ENCODE data around the gene DIP2B.
A peak's percentile ranks its signal among the peaks of the same experiment; 100 is the strongest.

The DIP2B gene

DNA sequence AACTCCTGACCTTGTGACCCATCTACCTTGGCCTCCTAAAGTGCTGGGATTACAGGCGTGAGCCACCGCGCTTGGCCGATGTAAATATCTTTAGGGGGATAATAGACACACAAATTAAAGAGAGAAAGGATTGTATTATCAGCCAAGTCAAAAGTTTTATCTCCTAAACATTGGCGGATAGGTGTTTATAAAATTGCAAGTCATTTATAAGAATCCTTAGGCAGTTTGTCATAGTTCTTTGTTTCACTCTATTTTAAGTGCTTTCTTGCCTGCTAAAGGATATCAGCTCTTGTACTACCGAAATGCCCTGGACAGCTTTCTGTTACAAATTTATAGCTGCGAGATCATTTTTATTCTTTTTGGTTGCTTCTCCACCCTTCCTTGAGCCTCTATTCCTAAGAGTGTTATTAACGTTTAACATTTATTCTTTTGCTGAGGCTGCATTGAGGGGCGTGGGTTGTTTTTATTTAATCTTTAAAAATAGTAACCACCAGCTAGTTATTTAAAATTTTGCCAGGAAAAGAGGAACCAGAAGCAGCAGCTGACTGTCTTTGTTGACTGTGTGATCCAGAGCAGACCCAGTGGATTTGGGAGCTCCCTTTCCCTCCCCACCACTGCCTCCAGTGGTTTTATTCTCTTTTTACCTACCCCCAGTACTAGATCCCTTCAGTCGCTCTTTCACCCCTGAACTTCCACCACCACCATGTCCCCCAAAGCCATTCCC, 106.4 kb downstream of the DIP2B start:
- Histone ChIP-seq H3K36me3 (peaks cover 6% of the 10 kb centered on the region), H3K27me3 (no peaks in the 10 kb centered on the region), H3K4me3 (ENCODE audit: low read depth in 1 of 2, low read length in 1 of 2) (no peak overlapping the region), H3K9me3 (no peaks in the 10 kb centered on the region), H3K4me1 (ENCODE audit: control insufficient read depth in 1 of 2, insufficient read depth in 1 of 2, low read depth in 1 of 2, low read length in 1 of 2) (no peaks in the 10 kb centered on the region), H3K27ac (peak overlapping the region; percentile 5)
- TF ChIP-seq, protein P1, sequence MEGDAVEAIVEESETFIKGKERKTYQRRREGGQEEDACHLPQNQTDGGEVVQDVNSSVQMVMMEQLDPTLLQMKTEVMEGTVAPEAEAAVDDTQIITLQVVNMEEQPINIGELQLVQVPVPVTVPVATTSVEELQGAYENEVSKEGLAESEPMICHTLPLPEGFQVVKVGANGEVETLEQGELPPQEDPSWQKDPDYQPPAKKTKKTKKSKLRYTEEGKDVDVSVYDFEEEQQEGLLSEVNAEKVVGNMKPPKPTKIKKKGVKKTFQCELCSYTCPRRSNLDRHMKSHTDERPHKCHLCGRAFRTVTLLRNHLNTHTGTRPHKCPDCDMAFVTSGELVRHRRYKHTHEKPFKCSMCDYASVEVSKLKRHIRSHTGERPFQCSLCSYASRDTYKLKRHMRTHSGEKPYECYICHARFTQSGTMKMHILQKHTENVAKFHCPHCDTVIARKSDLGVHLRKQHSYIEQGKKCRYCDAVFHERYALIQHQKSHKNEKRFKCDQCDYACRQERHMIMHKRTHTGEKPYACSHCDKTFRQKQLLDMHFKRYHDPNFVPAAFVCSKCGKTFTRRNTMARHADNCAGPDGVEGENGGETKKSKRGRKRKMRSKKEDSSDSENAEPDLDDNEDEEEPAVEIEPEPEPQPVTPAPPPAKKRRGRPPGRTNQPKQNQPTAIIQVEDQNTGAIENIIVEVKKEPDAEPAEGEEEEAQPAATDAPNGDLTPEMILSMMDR (IDR thresholded peaks at IDR 0.05): no peak

DNA sequence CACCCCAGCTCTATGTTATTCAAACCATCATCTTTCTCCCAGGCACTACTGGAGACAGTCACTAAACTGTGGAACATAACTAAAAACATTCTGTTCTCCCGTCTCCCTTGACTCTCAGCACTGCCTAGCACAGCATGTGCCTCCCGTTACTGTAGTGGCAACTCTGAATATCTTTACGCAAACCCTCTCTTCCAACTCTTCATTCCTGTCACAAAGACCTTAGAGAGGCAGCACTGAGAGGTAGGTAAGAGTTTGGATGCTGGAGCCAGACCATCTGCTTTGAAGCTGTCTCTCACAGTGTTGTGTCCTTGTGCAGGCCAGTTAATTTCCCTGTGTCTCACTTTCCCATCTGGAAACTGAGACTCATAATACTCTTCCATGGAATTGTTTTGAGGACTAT, 108.1 kb downstream of the DIP2B start:
- Histone ChIP-seq H3K36me3 (peaks cover 6% of the 10 kb centered on the region), H3K27me3 (no peaks in the 10 kb centered on the region), H3K4me3 (ENCODE audit: low read depth in 1 of 2, low read length in 1 of 2) (no peak overlapping the region), H3K4me1 (ENCODE audit: control insufficient read depth in 1 of 2, insufficient read depth in 1 of 2, low read depth in 1 of 2, low read length in 1 of 2) (no peaks in the 10 kb centered on the region), H3K27ac (no peak overlapping the region), H3K9me3 (no peaks in the 10 kb centered on the region)
- TF ChIP-seq, protein P1 (IDR thresholded peaks at IDR 0.05): no peak

DNA sequence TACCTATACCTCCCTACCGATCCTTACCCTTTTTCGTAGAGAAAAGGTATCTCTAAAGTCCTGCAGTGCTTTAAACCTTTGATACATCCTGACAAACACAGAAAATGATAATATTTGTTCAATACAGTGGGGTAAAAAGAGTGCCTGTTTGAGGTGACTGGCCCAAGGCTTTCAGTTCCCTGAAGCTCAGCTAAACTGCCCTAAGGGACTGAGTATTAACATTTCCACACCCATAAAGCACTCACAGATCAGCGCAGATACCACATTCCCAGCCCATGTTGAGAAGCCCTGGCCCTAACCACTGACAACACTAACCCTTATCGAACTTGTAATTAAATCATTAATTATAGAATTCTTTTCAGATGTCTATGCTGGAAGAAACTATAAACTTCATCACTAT, 108.7 kb downstream of the DIP2B start:
- Histone ChIP-seq H3K9me3 (no peaks in the 10 kb centered on the region), H3K27ac (no peak overlapping the region), H3K4me3 (ENCODE audit: low read depth in 1 of 2, low read length in 1 of 2) (no peak overlapping the region), H3K4me1 (ENCODE audit: control insufficient read depth in 1 of 2, insufficient read depth in 1 of 2, low read depth in 1 of 2, low read length in 1 of 2) (no peaks in the 10 kb centered on the region), H3K27me3 (no peaks in the 10 kb centered on the region), H3K36me3 (peaks cover 6% of the 10 kb centered on the region)
- TF ChIP-seq, protein P1 (IDR thresholded peaks at IDR 0.05): no peak

DNA sequence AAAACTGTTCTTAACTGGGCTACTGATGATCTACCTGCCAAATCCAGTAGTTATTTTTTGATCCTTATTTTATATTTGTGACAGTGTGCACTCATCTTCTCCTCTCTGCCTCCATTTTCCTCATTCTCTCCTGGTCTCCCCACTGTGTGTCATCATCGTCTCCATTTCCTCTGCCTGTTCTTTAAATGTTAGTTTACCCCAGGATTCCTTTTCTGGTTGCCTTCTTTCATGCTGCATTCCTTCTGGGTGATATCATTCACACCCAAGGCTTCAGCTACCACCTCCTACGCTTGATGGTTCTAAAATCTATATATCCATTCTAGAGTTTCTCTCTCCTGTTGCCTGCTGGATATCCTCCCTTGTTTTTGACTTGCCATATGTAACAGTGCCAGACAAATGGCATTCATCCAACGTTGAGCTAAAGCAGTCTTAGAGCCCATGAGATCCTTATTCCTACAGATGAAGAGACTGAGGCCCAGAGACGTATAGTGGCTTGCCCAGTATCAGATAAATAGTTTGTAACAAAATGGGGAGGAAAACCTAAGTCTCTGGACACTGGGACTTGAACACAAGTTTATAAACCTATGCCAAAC, 109.5 kb downstream of the DIP2B start:
- H3K27ac ChIP-seq: no peak overlapping the region
- no peaks in the 10 kb centered on the region for H3K9me3 ChIP-seq
- H3K36me3 ChIP-seq: peaks cover 6% of the 10 kb centered on the region
- H3K4me1 ChIP-seq (ENCODE audit: control insufficient read depth in 1 of 2, insufficient read depth in 1 of 2, low read depth in 1 of 2, low read length in 1 of 2): no peaks in the 10 kb centered on the region
- no peaks in the 10 kb centered on the region for H3K27me3 ChIP-seq
- TF ChIP-seq, protein P1 (IDR thresholded peaks at IDR 0.05): no peak
- H3K4me3 ChIP-seq (ENCODE audit: low read depth in 1 of 2, low read length in 1 of 2): no peak overlapping the region

DNA sequence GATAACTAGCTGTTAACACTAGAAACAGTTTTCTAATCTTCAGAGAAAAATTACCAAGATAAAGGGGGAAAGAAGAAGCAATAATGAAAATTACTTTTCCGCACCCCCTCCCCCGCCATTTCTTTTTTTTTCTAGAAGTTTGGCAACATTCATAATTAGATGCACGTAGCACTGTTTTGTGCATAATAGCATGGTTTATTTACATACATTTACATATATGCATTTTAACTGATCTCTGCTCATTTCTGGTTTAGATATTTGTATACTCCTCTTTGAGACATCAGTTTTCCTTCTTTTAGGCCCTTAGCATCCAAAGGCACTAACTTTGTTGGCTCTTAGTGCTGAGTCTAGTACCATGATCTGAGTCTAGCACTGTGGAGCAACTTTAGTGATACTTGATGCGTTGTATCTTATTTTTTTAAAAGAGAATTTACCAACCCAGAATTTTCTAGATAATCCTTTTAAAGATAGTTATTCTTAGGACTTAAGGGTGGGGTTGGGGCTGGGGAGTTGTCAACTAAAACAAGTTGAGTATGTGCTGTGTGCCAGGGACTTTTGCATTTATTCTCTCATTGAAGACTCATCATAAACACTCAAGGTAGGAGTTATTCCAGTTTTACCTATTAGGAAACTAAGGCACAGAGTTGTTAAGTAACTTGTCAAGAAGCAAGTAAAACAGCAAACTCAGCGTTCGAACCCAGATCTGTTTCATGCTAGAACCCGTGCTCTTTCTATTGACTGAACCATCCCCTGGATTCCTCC, 110.5 kb downstream of the DIP2B start:
- H3K36me3 ChIP-seq: peaks cover 6% of the 10 kb centered on the region
- H3K9me3 ChIP-seq: no peaks in the 10 kb centered on the region
- no peaks in the 10 kb centered on the region for H3K27me3 ChIP-seq
- TF ChIP-seq, protein P1 (IDR thresholded peaks at IDR 0.05): no peak
- H3K27ac ChIP-seq: no peak overlapping the region
- H3K4me1 ChIP-seq (ENCODE audit: control insufficient read depth in 1 of 2, insufficient read depth in 1 of 2, low read depth in 1 of 2, low read length in 1 of 2): no peaks in the 10 kb centered on the region
- H3K4me3 ChIP-seq (ENCODE audit: low read depth in 1 of 2, low read length in 1 of 2): no peak overlapping the region

All from neutrophil (primary cell).